ENCODE results near the gene GPR37L1. TPM values are rescaled to one million over a fixed set of nuclear protein-coding genes. Genes with fewer than 3 reads are reported as not detected.

Gene GPR37L1
- total and polyA plus RNA-seq, 7 donors, result under 0.01 to 1.8 (median 0.32) TPM; not detected in 1

- intact Hi-C loops (cut with DNase I), result no loop called here
- TF ChIP-seq POLR2AphosphoS5 (IDR thresholded peaks at IDR 0.05) (no peak), POLR2A (IDR thresholded peaks at IDR 0.05) (no peak), EP300 (IDR thresholded peaks at IDR 0.05) (no peak)
- TF ChIP-seq, protein P1, sequence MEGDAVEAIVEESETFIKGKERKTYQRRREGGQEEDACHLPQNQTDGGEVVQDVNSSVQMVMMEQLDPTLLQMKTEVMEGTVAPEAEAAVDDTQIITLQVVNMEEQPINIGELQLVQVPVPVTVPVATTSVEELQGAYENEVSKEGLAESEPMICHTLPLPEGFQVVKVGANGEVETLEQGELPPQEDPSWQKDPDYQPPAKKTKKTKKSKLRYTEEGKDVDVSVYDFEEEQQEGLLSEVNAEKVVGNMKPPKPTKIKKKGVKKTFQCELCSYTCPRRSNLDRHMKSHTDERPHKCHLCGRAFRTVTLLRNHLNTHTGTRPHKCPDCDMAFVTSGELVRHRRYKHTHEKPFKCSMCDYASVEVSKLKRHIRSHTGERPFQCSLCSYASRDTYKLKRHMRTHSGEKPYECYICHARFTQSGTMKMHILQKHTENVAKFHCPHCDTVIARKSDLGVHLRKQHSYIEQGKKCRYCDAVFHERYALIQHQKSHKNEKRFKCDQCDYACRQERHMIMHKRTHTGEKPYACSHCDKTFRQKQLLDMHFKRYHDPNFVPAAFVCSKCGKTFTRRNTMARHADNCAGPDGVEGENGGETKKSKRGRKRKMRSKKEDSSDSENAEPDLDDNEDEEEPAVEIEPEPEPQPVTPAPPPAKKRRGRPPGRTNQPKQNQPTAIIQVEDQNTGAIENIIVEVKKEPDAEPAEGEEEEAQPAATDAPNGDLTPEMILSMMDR (IDR thresholded peaks at IDR 0.05), result no peak
- no peak for DNase-seq
- no peaks in the 10 kb centered on the region for H3K9me3 ChIP-seq
- H3K4me1 ChIP-seq, result no peaks in the 10 kb centered on the region
- 57 to 86% methylated on average over 10 of the region's 10 CpGs for WGBS, 2 donors
- H3K4me3 ChIP-seq, result no peak overlapping the region
- no peaks in the 10 kb centered on the region for H3K36me3 ChIP-seq
- H3K27ac ChIP-seq, result no peak overlapping the region
- H3K27me3 ChIP-seq, result peaks cover 0 to 6% (median 0%) of the 10 kb centered on the region in 3 donors
Measured at GRCh38 chr1:202104073-202104472, 18.6 kb upstream of the GPR37L1 start.

GRCh38 chr1:202105571-202106339, 17.0 kb upstream of the GPR37L1 start:
- no peak for DNase-seq
- Histone ChIP-seq H3K4me1 (no peaks in the 10 kb centered on the region), H3K36me3 (no peaks in the 10 kb centered on the region), H3K27me3 (peaks cover 0 to 6% (median 0%) of the 10 kb centered on the region in 3 donors), H3K4me3 (no peak overlapping the region), H3K9me3 (no peaks in the 10 kb centered on the region), H3K27ac (no peak overlapping the region)
- intact Hi-C loops (cut with DNase I), result no loop called here
- TF ChIP-seq, protein P1 (IDR thresholded peaks at IDR 0.05), result no peak
- no peak for TF ChIP-seq POLR2A (IDR thresholded peaks at IDR 0.05)
- no peak for TF ChIP-seq EP300 (IDR thresholded peaks at IDR 0.05)
- no peak for TF ChIP-seq POLR2AphosphoS5 (IDR thresholded peaks at IDR 0.05)
- 10 to 50% methylated on average over 10 of the region's 10 CpGs for WGBS, 2 donors

DNA sequence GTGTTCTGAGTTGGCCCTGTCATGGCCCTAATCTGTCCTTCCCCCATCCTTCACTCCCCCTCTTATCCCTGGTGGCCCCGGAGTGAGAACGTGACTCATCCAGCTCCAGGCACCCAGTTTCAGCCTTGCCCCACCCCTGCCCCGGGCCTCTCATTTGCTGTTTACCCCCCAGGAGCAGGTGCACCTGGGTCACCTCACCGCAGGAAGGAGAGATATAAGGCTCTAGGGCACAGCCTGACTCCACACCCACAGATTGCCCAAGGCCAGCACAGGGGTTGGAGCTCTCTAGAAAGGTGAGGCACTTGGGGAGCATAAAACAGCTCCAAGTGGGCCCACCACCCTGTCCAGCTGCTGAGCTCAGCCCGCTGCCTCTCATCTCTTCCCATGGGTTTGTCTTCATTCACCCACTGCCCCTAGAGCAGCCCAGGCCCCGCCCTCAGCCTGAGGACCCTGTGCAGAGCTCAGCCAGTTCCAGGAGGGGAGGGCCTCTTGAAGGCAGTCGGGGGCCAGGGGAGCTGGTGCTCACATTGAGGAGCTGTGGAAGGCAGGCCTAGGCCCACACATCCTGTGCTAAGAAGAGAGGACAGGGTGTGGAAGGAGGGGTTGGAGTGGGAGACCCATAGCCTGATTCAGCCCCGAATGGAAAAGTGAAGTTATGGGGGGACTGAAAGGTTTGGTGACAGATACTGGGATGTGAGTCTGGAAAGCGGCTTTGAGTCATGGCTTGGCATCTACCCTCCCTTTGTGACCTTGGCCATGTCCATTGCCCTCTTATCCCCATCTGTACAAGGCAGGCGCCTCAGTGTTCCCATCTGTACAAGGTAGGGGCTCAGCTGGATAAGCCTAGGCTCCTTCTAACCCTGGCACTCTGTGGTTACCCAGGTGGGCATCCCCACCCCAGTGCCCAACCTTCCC, 16.1 kb upstream of the GPR37L1 start:
- 18 to 64% methylated on average over 10 of the region's 10 CpGs for WGBS, 2 donors
- Histone ChIP-seq H3K9me3 (no peaks in the 10 kb centered on the region), H3K27ac (peak overlapping the region in 2 of 4 donors; percentile 1 to 42), H3K27me3 (peaks cover 0 to 6% (median 0%) of the 10 kb centered on the region in 3 donors), H3K4me3 (no peak overlapping the region), H3K4me1 (no peaks in the 10 kb centered on the region), H3K36me3 (no peaks in the 10 kb centered on the region)
- intact Hi-C loops (cut with DNase I), result no loop called here
- DNase-seq, result no peak
- no peak for TF ChIP-seq EP300 (IDR thresholded peaks at IDR 0.05)
- TF ChIP-seq POLR2A (IDR thresholded peaks at IDR 0.05), result peak in 1 of 2 donors; percentile 28
- TF ChIP-seq POLR2AphosphoS5 (IDR thresholded peaks at IDR 0.05), result peak in 1 of 4 donors; percentile 8
- TF ChIP-seq, protein P1 (IDR thresholded peaks at IDR 0.05), result no peak

GRCh38 chr1:202107321-202107761, 15.4 kb upstream of the GPR37L1 start:
- no peak for DNase-seq

More at GRCh38 chr1:202107321-202107761, 15.4 kb upstream of the GPR37L1 start:
- 4 to 55% methylated on average over 5 of the region's 5 CpGs for WGBS, 2 donors
- Histone ChIP-seq H3K4me1 (no peaks in the 10 kb centered on the region), H3K36me3 (no peaks in the 10 kb centered on the region), H3K4me3 (no peak overlapping the region), H3K27ac (peak overlapping the region in 1 of 4 donors; percentile 42), H3K27me3 (peaks cover 0 to 6% (median 0%) of the 10 kb centered on the region in 3 donors), H3K9me3 (no peaks in the 10 kb centered on the region)
- intact Hi-C loops (cut with DNase I), result no loop called here
- TF ChIP-seq, protein P1 (IDR thresholded peaks at IDR 0.05), result no peak
- TF ChIP-seq EP300 (IDR thresholded peaks at IDR 0.05) (no peak), POLR2A (IDR thresholded peaks at IDR 0.05) (no peak), POLR2AphosphoS5 (IDR thresholded peaks at IDR 0.05) (no peak)
